ENCODE data around the gene CFHR4. TPM values are rescaled to one million over a fixed set of nuclear protein-coding genes. Genes with fewer than 3 reads are reported as not detected.
"Not testable (repeated sequence)": the region's sequence is repeated elsewhere in the genome, so short reads cannot be mapped to it uniquely, and the experiment has no call there.

The CFHR4 gene
- total and polyA plus RNA-seq, 7 donors: not detected

GRCh38 chr1:196902344-196902743 lies 14.5 kb downstream of the CFHR4 start:
- TF ChIP-seq POLR2AphosphoS5 (IDR thresholded peaks at IDR 0.05): no peak
- TF ChIP-seq CTCF (IDR thresholded peaks at IDR 0.05): no peak
- TF ChIP-seq EP300 (IDR thresholded peaks at IDR 0.05): no peak
- TF ChIP-seq POLR2A (IDR thresholded peaks at IDR 0.05): no peak
- H3K27me3 ChIP-seq: peaks cover 0 to 1% (median 0%) of the 10 kb centered on the region in 3 donors
- H3K4me1 ChIP-seq: no peaks in the 10 kb centered on the region
- intact Hi-C loops (cut with DNase I): no loop called here
- H3K36me3 ChIP-seq: no peaks in the 10 kb centered on the region
- no peak overlapping the region for H3K27ac ChIP-seq
- H3K4me3 ChIP-seq: no peak overlapping the region
- H3K9me3 ChIP-seq: no peaks in the 10 kb centered on the region
- WGBS, 2 donors: 66 to 81% methylated on average over 2 of the region's 2 CpGs
- DNase-seq: no peak

GRCh38 chr1:196910215-196910614 lies 22.4 kb downstream of the CFHR4 start:
- Histone ChIP-seq H3K4me1 (no peaks in the 10 kb centered on the region), H3K27me3 (no peaks in the 10 kb centered on the region), H3K27ac (no peak overlapping the region), H3K4me3 (no peak overlapping the region), H3K9me3 (no peaks in the 10 kb centered on the region), H3K36me3 (no peaks in the 10 kb centered on the region)
- DNase-seq: no peak
- TF ChIP-seq POLR2A (IDR thresholded peaks at IDR 0.05) (no peak), EP300 (IDR thresholded peaks at IDR 0.05) (no peak), POLR2AphosphoS5 (IDR thresholded peaks at IDR 0.05) (no peak)
- WGBS, 2 donors: 94 to 96% methylated on average over 2 of the region's 2 CpGs
- intact Hi-C loops (cut with DNase I): no loop called here

GRCh38 chr1:196912283-196912682 lies 24.4 kb downstream of the CFHR4 start:
- H3K4me3 ChIP-seq; H3K27me3 ChIP-seq; H3K9me3 ChIP-seq; intact Hi-C loops (cut with DNase I); H3K4me1 ChIP-seq; H3K27ac ChIP-seq; H3K36me3 ChIP-seq; DNase-seq: not testable (repeated sequence)
- WGBS, 2 donors: 47 to 61% methylated on average over 5 of the region's 5 CpGs

GRCh38 chr1:196926839-196927238 lies 39.0 kb downstream of the CFHR4 start:
- not testable (repeated sequence) for DNase-seq, H3K4me1 ChIP-seq, H3K27ac ChIP-seq, H3K36me3 ChIP-seq, H3K9me3 ChIP-seq, H3K4me3 ChIP-seq, H3K27me3 ChIP-seq
- WGBS, 2 donors: 67 to 85% methylated on average over 1 of the region's 1 CpG
- intact Hi-C loops (cut with DNase I): loop anchor here (10.0 kb wide), 1 partner anchor 132 kb away; no protein-coding TSS in a partner anchor

- H3K27ac ChIP-seq; DNase-seq; intact Hi-C loops (cut with DNase I); H3K36me3 ChIP-seq; H3K4me1 ChIP-seq; H3K4me3 ChIP-seq; H3K27me3 ChIP-seq; H3K9me3 ChIP-seq: not testable (repeated sequence)
- 88 to 95% methylated on average over 2 of the region's 2 CpGs for WGBS, 2 donors
Observed at GRCh38 chr1:196932853-196933252, 45.0 kb downstream of the CFHR4 start.

- no peaks in the 10 kb centered on the region for H3K4me1 ChIP-seq
- WGBS, 2 donors: 92 to 93% methylated on average over 32 of the region's 32 CpGs
- intact Hi-C loops (cut with DNase I): no loop called here
- H3K27ac ChIP-seq: no peak overlapping the region
- DNase-seq: no peak
- no peaks in the 10 kb centered on the region for H3K36me3 ChIP-seq
- H3K4me3 ChIP-seq: no peak overlapping the region
- no peaks in the 10 kb centered on the region for H3K27me3 ChIP-seq
- H3K9me3 ChIP-seq: no peaks in the 10 kb centered on the region
- TF ChIP-seq POLR2A (IDR thresholded peaks at IDR 0.05) (no peak), POLR2AphosphoS5 (IDR thresholded peaks at IDR 0.05) (no peak), CTCF (IDR thresholded peaks at IDR 0.05) (no peak), EP300 (IDR thresholded peaks at IDR 0.05) (no peak)
Observed at GRCh38 chr1:196933531-196934189, 45.8 kb downstream of the CFHR4 start.

GRCh38 chr1:196941474-196941873 lies 53.6 kb downstream of the CFHR4 start:
- H3K4me3 ChIP-seq; H3K9me3 ChIP-seq; H3K27me3 ChIP-seq; H3K4me1 ChIP-seq; H3K27ac ChIP-seq; intact Hi-C loops (cut with DNase I); H3K36me3 ChIP-seq; DNase-seq: not testable (repeated sequence)
- WGBS, 2 donors: 60 to 74% methylated on average over 6 of the region's 6 CpGs

GRCh38 chr1:196943568-196943967 lies 55.7 kb downstream of the CFHR4 start, which contains the start of gene CFHR2:
TSS of gene CFHR2 (plus strand) at chr1:196943738. CDS start at chr1:196943881, 143 bp downstream.
- WGBS, 2 donors: no CpG with 5 or more reads among the region's 1 CpG
- intact Hi-C loops (cut with DNase I): not testable (repeated sequence)

More at GRCh38 chr1:196943568-196943967, 55.7 kb downstream of the CFHR4 start, which contains the start of gene CFHR2:
- not testable (repeated sequence) for H3K4me1 ChIP-seq, H3K9me3 ChIP-seq, H3K27ac ChIP-seq, H3K27me3 ChIP-seq, H3K4me3 ChIP-seq, DNase-seq, H3K36me3 ChIP-seq
